ENCODE data around the gene RHOXF1.
"Not testable (repeated sequence)": the region's sequence is repeated elsewhere in the genome, so short reads cannot be mapped to it uniquely, and the experiment has no call there.

The RHOXF1 gene

DNA sequence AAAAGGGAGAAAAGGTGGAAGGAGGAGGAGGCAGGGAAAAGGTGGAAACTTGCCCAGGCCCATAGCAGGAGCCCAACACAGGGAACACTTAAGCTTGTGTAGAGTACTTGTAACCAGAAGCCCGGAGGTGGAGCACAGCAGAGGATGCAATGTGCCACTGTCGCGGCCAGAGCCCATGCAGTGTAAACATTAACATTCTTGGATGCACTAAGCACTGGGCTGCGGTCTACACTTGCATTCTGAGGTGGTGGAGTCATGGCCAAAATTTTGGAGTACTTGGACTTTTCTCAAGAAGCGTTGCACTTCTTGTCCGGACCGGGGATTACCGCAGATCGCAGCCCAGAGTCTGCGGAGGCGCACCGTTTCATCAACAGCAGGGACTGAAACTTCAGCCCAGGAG is 4.5 kb upstream of the RHOXF1 start:
- no peaks in the 10 kb centered on the region for H3K9me3 Mint-ChIP-seq
- H3K4me1 Mint-ChIP-seq (ENCODE audit: low read depth), result peaks cover 2% of the 10 kb centered on the region
- no peak overlapping the region for H3K4me3 Mint-ChIP-seq
- H3K27me3 Mint-ChIP-seq (ENCODE audit: low read depth), result peaks cover 3% of the 10 kb centered on the region
- H3K36me3 Mint-ChIP-seq (ENCODE audit: low read depth), result no peaks in the 10 kb centered on the region
- no peak overlapping the region for H3K27ac Mint-ChIP-seq

DNA sequence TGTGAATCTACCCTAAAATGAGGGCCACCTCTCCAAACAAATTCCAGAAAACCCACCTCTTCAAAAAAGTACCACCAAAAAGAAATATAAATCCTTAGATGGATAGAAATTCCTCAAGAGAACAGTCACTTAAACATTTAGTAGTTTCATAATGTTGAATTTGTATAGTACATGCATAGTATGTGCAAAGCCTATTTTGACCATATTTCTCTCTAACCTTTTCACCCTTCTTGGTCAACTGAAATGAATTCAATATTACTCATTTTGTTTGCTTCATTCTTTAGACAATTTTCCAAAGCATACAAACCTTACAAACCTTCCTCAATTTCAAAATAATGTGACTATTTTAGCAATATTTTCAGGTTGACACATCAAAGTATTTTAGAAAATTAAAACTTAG is 4.1 kb downstream of the RHOXF1 start:
- H3K4me3 Mint-ChIP-seq, result no peak overlapping the region
- H3K27me3 Mint-ChIP-seq (ENCODE audit: low read depth), result no peaks in the 10 kb centered on the region
- no peaks in the 10 kb centered on the region for H3K9me3 Mint-ChIP-seq
- H3K36me3 Mint-ChIP-seq (ENCODE audit: low read depth), result no peaks in the 10 kb centered on the region
- H3K4me1 Mint-ChIP-seq (ENCODE audit: low read depth), result no peaks in the 10 kb centered on the region
- H3K27ac Mint-ChIP-seq, result no peak overlapping the region

DNA sequence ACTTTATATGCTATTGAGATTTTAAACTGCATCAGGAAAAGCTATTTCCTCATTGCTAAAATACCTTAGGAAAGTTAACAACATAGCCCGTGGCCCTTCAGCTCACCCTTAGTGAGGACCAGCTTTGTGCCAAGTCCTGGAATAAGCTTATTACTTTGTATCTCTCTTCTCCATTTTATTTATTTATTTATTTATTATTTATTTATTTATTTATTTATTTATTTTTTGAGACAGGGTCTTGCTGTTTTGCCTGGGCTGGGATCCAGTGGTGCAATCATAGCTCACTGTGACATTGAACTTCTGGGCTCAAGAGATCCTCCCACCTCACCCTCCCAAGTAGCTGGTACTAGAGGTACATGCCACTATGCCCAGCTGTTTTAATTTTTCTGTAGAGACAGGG is 6.3 kb downstream of the RHOXF1 start:
- H3K36me3 Mint-ChIP-seq (ENCODE audit: low read depth), result no peaks in the 10 kb centered on the region
- H3K4me3 Mint-ChIP-seq, result no peak overlapping the region
- no peak overlapping the region for H3K27ac Mint-ChIP-seq
- H3K27me3 Mint-ChIP-seq (ENCODE audit: low read depth), result no peaks in the 10 kb centered on the region
- no peaks in the 10 kb centered on the region for H3K4me1 Mint-ChIP-seq (ENCODE audit: low read depth)
- H3K9me3 Mint-ChIP-seq, result no peaks in the 10 kb centered on the region

DNA sequence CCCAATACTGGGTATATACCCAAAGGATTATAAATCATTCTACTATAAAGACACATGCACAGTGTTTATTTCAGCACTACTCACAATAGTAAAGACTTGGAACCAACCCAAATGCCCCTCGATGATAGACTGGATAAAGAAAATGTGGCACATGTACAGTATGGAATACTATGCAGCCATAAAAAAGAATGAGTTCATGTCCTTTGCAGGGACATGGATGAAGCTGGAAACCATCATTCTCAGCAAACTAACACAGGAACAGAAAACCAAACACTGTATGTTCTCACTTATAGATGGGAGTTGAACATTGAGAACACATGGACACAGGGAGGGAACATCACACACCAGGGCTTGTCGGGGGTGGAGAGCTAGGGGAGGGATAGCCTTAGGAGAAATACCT is 11.0 kb downstream of the RHOXF1 start:
- H3K36me3 Mint-ChIP-seq (ENCODE audit: low read depth); H3K4me1 Mint-ChIP-seq (ENCODE audit: low read depth); H3K9me3 Mint-ChIP-seq; H3K4me3 Mint-ChIP-seq; H3K27me3 Mint-ChIP-seq (ENCODE audit: low read depth); H3K27ac Mint-ChIP-seq: not testable (repeated sequence)

DNA sequence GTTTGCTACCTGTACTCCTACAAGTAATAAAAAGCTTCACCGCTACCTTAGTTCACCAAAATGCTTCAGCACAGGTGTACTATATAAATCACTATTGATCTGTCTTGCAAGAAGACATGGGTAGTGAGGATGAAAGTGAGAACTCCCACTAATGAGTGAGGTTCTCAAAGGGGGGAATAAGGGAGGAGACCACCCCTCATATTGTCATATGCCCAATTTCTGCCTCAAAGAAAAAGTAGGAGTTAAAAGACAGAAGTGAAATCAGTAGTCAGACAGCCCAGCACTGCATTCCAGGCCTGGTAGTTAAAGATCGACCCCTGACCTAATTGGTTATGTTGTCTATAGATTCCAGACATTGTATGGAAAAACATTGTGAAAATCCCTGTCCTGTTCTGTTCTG is 14.7 kb downstream of the RHOXF1 start:
- H3K27ac Mint-ChIP-seq; H3K36me3 Mint-ChIP-seq (ENCODE audit: low read depth); H3K4me3 Mint-ChIP-seq; H3K9me3 Mint-ChIP-seq; H3K4me1 Mint-ChIP-seq (ENCODE audit: low read depth): not testable (repeated sequence)
- H3K27me3 Mint-ChIP-seq (ENCODE audit: low read depth), result peaks cover 11% of the 10 kb centered on the region

DNA sequence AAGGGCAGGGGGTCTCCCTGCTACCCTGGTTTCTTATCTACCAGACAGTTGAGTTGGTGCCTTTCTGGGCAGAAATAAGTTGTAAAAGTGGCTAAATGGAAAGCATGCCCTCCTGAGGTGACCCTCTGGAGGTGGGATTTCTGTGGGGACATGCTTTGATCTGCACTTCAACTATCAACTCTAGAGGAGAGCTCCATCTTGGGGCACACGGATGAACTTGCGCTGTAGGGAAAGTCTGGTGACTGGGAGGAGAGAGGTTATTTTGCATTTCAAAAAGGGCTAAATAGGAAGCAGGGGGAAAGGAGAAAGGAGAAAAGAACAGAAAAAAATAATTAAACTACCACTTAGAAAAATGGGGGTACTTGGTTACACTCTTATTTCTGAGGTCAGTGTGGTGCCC is 25.5 kb downstream of the RHOXF1 start:
- Mint-ChIP-seq H3K27me3 (ENCODE audit: low read depth) (peaks cover 5% of the 10 kb centered on the region), H3K36me3 (ENCODE audit: low read depth) (no peaks in the 10 kb centered on the region), H3K4me1 (ENCODE audit: low read depth) (peaks cover 4% of the 10 kb centered on the region), H3K9me3 (no peaks in the 10 kb centered on the region), H3K27ac (no peak overlapping the region), H3K4me3 (no peak overlapping the region)

DNA sequence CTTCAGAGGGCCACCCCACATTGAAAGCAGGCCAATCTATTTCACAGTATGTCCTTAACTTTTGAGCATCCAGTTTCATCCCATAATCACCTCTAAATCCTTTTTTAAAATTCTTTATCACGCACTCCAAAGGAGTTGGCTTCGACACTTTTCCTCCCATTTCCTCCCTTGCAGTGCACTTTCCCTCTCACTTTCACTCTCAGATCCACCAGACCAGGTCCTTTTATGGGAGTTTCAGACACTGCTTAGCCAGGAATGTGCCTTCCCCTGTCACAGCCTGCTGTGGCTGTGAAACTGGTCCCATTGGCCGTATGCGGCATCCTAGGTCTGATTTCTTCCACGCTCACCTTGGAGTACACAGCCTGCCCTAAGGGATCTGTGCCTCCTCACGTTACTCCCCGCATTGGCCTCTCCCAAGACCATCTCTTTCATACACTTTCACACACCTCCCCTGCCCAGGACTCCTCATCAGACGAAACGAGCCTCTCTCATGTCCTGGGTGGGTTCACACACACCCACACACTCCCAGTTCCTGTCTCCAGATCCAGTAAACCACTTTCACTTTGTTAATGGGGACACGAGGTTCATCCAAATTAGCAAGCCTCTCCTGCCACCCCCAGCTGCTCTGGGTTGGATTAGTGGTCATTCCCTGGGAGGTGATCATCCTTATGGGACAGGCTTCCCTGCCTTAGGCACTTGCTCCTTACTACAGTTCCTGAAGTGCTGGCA is 28.3 kb downstream of the RHOXF1 start:
- Mint-ChIP-seq H3K4me3 (no peak overlapping the region), H3K36me3 (ENCODE audit: low read depth) (no peaks in the 10 kb centered on the region), H3K9me3 (no peaks in the 10 kb centered on the region), H3K27ac (no peak overlapping the region), H3K27me3 (ENCODE audit: low read depth) (peaks cover 5% of the 10 kb centered on the region), H3K4me1 (ENCODE audit: low read depth) (peaks cover 4% of the 10 kb centered on the region)

DNA sequence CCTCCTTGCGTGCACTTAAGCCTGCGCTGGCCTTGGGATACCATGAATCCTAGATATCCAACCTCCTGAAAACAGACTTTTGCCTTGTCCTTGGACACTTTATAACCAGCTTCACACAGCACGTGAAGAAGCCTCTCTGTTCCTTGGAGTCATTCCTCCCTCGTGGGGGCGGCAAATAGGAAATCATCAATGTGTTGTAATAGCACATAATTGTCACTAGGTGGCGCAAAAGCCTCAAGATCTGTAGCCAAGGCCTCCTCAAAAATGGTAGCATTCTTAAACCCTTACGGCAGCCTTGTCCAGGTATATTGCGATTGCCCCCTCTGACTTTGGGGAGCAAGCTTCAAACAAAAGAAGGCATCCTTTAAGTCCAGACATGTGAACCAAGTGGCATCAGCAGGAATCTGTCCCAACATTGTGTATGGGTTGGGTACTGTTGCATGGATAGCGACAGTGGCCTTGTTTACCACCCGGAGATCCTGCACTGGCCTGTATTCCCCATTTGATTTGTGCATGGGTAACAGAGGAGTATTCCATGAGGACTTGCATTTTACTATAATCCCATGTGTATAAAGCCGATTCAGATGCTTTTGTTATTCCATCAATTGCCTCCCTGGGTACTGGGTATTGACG is 30.0 kb downstream of the RHOXF1 start:
- not testable (repeated sequence) for H3K36me3 Mint-ChIP-seq (ENCODE audit: low read depth); H3K4me3 Mint-ChIP-seq

DNA sequence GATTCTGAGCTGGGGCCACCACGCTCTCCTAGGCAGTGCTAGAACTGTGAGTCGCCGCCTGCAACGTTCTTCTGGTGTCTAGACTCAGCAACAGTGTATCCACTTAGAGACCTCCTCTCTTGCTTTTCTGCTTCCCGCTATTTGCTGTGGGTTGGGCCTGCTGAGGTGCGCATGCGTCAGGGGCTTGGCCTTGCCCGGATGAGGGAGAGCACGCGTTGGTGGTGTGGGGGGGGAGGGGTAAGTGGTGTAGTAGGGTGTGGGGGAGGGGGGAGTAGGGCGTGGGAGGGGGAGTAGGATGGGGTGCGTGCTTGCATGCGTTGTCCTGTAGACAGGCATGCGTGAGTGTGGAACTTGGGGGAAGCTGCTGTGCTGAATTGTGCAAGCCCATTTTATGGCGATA is 38.1 kb downstream of the RHOXF1 start, which contains the start of gene RHOXF2B:
Gene RHOXF2B (minus strand): TSS at position 101 of the 400 bp plus-strand sequence. CDS start 138 bp downstream, outside the sequence.
- not testable (repeated sequence) for H3K4me3 Mint-ChIP-seq; H3K27ac Mint-ChIP-seq; H3K9me3 Mint-ChIP-seq; H3K27me3 Mint-ChIP-seq (ENCODE audit: low read depth); H3K36me3 Mint-ChIP-seq (ENCODE audit: low read depth); H3K4me1 Mint-ChIP-seq (ENCODE audit: low read depth)

More for the DNA sequence above, 30.0 kb downstream of the RHOXF1 start:
- H3K4me1 Mint-ChIP-seq (ENCODE audit: low read depth); H3K9me3 Mint-ChIP-seq; H3K27me3 Mint-ChIP-seq (ENCODE audit: low read depth); H3K27ac Mint-ChIP-seq: not testable (repeated sequence)

DNA sequence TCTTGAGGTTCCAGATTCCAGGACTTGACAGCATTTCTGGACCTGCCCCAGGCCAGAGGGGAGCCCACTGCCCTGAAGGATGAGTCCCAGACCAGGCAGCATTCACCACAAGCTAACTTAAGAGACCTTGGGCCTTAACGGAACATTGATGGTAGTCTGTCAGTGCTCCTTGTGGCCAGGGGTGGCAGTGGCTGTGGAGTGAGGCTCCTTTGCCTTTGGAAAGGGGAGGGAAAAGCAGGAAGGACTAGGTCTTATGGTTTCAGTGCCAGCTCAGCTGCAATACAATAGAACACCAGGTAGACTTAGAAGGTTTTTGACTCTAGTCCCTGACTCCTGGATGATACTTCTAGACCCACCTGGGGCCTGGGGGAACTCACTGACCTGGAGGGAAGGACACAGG is 49.5 kb downstream of the RHOXF1 start:
- not testable (repeated sequence) for H3K4me1 Mint-ChIP-seq (ENCODE audit: low read depth); H3K27ac Mint-ChIP-seq; H3K36me3 Mint-ChIP-seq (ENCODE audit: low read depth)

More for the DNA sequence above, 49.5 kb downstream of the RHOXF1 start:
- H3K27me3 Mint-ChIP-seq (ENCODE audit: low read depth); H3K9me3 Mint-ChIP-seq; H3K4me3 Mint-ChIP-seq: not testable (repeated sequence)
